WTC11 (cell line): ENCODE measurements around the gene SUN2. TPM values are rescaled to one million over a fixed set of nuclear protein-coding genes. Genes with fewer than 3 reads are reported as not detected.

Source experiments
- ATAC-seq: fragments of 200-7000 bp; cut with Tn5 transposase; 2 replicates; pipeline ENCODE4 v1.10.0; 2021; ENCODE audit warnings: mild to moderate bottlenecking, moderate library complexity
- CTCF ChIA-PET: fragments of 300-600 bp; sonication (Branson Sonifier 250); formaldehyde crosslinking; loops from one replicate; lab custom pipeline; 2021; ENCODE audit warnings: antibody characterized with exemption; lab: Charles Lee
- POLR2A ChIA-PET: fragments of 350-600 bp; sonication (Branson Sonifier 250); formaldehyde crosslinking; loops from one replicate; lab custom pipeline; 2021; ENCODE audit warnings: antibody characterized with exemption; lab: Charles Lee
- DNase-seq: peaks from one replicate; pipeline ENCODE4 v3.0.0; 2021; ENCODE audit warnings: low spot score
- H3K27ac Mint-ChIP-seq: 2 replicates; pipeline ENCODE4 v1.8.0; 2021; ENCODE audit warnings: mixed read lengths
- H3K27me3 Mint-ChIP-seq: 2 replicates; pipeline ENCODE4 v1.8.0; 2021; ENCODE audit warnings: low read depth, mild to moderate bottlenecking, moderate library complexity, mixed read lengths
- H3K36me3 Mint-ChIP-seq: 2 replicates; pipeline ENCODE4 v1.8.0; 2021; ENCODE audit warnings: mixed read lengths
- H3K4me1 Mint-ChIP-seq: 2 replicates; pipeline ENCODE4 v1.8.0; 2022; ENCODE audit warnings: mixed read lengths
- H3K4me3 Mint-ChIP-seq: 2 replicates; pipeline ENCODE4 v1.8.0; 2021; ENCODE audit warnings: mild to moderate bottlenecking, moderate library complexity, mixed read lengths
- H3K9me3 Mint-ChIP-seq: 2 replicates; pipeline ENCODE4 v1.8.0; 2021; ENCODE audit warnings: mixed read lengths
- ATF1 ChIP-seq: sonication (generic); formaldehyde crosslinking; IDR thresholded peaks from 2 replicates; pipeline ENCODE4 v1.8.1; 2023; ENCODE audit warnings: mild to moderate bottlenecking, moderate library complexity, missing genetic modification reagents
- CREB1 ChIP-seq: sonication (generic); formaldehyde crosslinking; IDR thresholded peaks from 2 replicates; pipeline ENCODE4 v1.8.0; 2023; ENCODE audit warnings: mild to moderate bottlenecking, missing genetic modification reagents
- CREM ChIP-seq: sonication (generic); formaldehyde crosslinking; IDR thresholded peaks from 2 replicates; pipeline ENCODE4 v1.8.1; 2022; ENCODE audit warnings: mild to moderate bottlenecking, missing genetic modification reagents, moderate library complexity
- FOXJ3 ChIP-seq: sonication (generic); formaldehyde crosslinking; IDR thresholded peaks from 2 replicates; pipeline ENCODE4 v1.9.0; 2021; ENCODE audit warnings: missing genetic modification reagents, mild to moderate bottlenecking, borderline replicate concordance
- JUN ChIP-seq: sonication (generic); formaldehyde crosslinking; IDR thresholded peaks from 2 replicates; pipeline ENCODE4 v1.8.0; 2023; ENCODE audit warnings: mild to moderate bottlenecking, missing genetic modification reagents
- NFATC4 ChIP-seq: fragments of 250-450 bp; sonication (Bioruptor Pico); IDR thresholded peaks from 2 replicates; pipeline ENCODE4 v1.9.0; 2021; ENCODE audit warnings: mild to moderate bottlenecking
- NFYB ChIP-seq: sonication (generic); formaldehyde crosslinking; conservative IDR thresholded peaks from 2 replicates; pipeline ENCODE4 v1.8.0; 2022; ENCODE audit warnings: low read depth, missing genetic modification reagents
- NR3C1 ChIP-seq: sonication (generic); formaldehyde crosslinking; conservative IDR thresholded peaks from 2 replicates; pipeline ENCODE4 v1.8.1; 2023; ENCODE audit warnings: low read depth, mild to moderate bottlenecking, missing genetic modification reagents
- RELA ChIP-seq: sonication (generic); formaldehyde crosslinking; IDR thresholded peaks from 2 replicates; pipeline ENCODE4 v1.8.1; 2022; ENCODE audit warnings: missing genetic modification reagents, mild to moderate bottlenecking, borderline replicate concordance
- TCF7 ChIP-seq: sonication (generic); formaldehyde crosslinking; IDR thresholded peaks from 2 replicates; pipeline ENCODE4 v1.8.0; 2022; ENCODE audit warnings: mild to moderate bottlenecking, low read depth, missing genetic modification reagents, moderate library complexity
- TEAD1 ChIP-seq: sonication (generic); formaldehyde crosslinking; IDR thresholded peaks from 2 replicates; pipeline ENCODE4 v1.8.0; 2022; ENCODE audit warnings: mild to moderate bottlenecking, missing genetic modification reagents
- TEAD4 ChIP-seq: sonication (generic); formaldehyde crosslinking; IDR thresholded peaks from 2 replicates; pipeline ENCODE4 v1.8.0; 2022; ENCODE audit warnings: mild to moderate bottlenecking, missing genetic modification reagents
- TP53 ChIP-seq: sonication (generic); formaldehyde crosslinking; IDR thresholded peaks from 2 replicates; pipeline ENCODE4 v1.8.1; 2023; ENCODE audit warnings: mild to moderate bottlenecking, missing genetic modification reagents
- ZNF121 ChIP-seq: sonication (generic); formaldehyde crosslinking; IDR thresholded peaks from 2 replicates; pipeline ENCODE4 v1.8.0; 2023; ENCODE audit warnings: missing genetic modification reagents
- ZNF138 ChIP-seq: sonication (generic); formaldehyde crosslinking; conservative IDR thresholded peaks from 2 replicates; pipeline ENCODE4 v1.8.1; 2022; ENCODE audit warnings: mild to moderate bottlenecking, moderate library complexity, missing genetic modification reagents
- ZNF232 ChIP-seq: sonication (generic); formaldehyde crosslinking; IDR thresholded peaks from 2 replicates; pipeline ENCODE4 v1.8.0; 2022; ENCODE audit warnings: mild to moderate bottlenecking, missing genetic modification reagents
- ZNF263 ChIP-seq: sonication (generic); formaldehyde crosslinking; IDR thresholded peaks from 2 replicates; pipeline ENCODE4 v1.8.1; 2022; ENCODE audit warnings: low read depth, mild to moderate bottlenecking, moderate library complexity, missing genetic modification reagents
- ZNF423 ChIP-seq: fragments of 250-450 bp; sonication (Bioruptor Pico); IDR thresholded peaks from 2 replicates; pipeline ENCODE4 v2.1.2; 2022; ENCODE audit warnings: mild to moderate bottlenecking, moderate library complexity
- ZNF671 ChIP-seq: fragments of 250-450 bp; sonication (Bioruptor Pico); IDR thresholded peaks from 2 replicates; pipeline ENCODE4 v1.8.0; 2021; ENCODE audit warnings: mild to moderate bottlenecking
- total RNA-seq: library from RNA; stranded (reverse); gene quantifications from 3 replicates; pipeline ENCODE4 v1.2.3, GENCODE V29; 2021
- TF ChIP-seq, protein P1 (sequence below): sonication (generic); formaldehyde crosslinking; IDR thresholded peaks from 2 replicates; pipeline ENCODE4 v1.8.1; 2022; ENCODE audit warnings: mild to moderate bottlenecking, moderate library complexity, missing genetic modification reagents
- TF ChIP-seq, protein P2 (sequence below): sonication (generic); formaldehyde crosslinking; IDR thresholded peaks from 2 replicates; pipeline ENCODE4 v1.8.1; 2022; ENCODE audit warnings: low read depth, mild to moderate bottlenecking, moderate library complexity, missing genetic modification reagents, borderline replicate concordance
- TF ChIP-seq, protein P3 (sequence below): sonication (generic); formaldehyde crosslinking; IDR thresholded peaks from 2 replicates; pipeline ENCODE4 v1.8.0; 2022; ENCODE audit warnings: missing genetic modification reagents
- TF ChIP-seq, protein P4 (sequence below): sonication (generic); formaldehyde crosslinking; IDR thresholded peaks from 2 replicates; pipeline ENCODE4 v1.8.0; 2022; ENCODE audit warnings: mild to moderate bottlenecking, missing genetic modification reagents
- TF ChIP-seq, protein P5 (sequence below): sonication (generic); formaldehyde crosslinking; IDR thresholded peaks from 2 replicates; pipeline ENCODE4 v1.8.1; 2023; ENCODE audit warnings: mild to moderate bottlenecking, missing genetic modification reagents, borderline replicate concordance
- TF ChIP-seq, protein P6 (sequence below): sonication (generic); formaldehyde crosslinking; IDR thresholded peaks from 2 replicates; pipeline ENCODE4 v1.8.1; 2023; ENCODE audit warnings: mild to moderate bottlenecking, missing genetic modification reagents

SUN2 gene
- total RNA-seq, 1 experiment from 2014 or later = 30.1 TPM

DNA sequence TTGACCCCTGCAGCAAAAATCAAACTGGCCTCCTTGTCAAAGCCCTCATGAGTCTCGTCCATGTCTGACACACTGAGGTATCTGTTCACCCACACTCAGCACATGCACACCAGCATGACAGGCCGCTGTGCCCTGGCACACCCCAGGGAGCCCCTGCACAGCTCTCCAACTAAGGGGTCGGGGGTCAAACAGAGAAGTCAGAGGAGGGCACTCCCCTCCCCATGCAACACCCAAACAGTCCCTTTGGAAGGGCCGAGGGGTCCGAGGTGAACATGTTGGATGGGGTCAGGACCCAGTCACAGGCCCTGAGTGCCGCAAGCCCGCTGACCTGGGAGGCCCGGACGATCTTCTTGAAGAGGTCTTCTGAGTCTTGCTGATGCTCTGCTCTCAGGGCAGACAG lies 14.6 kb downstream of the SUN2 start:
- H3K4me1 Mint-ChIP-seq = no peaks in the 10 kb centered on the region
- ChIA-PET CTCF (interaction anchor here (1.0 to 2.5 kb wide), 3 partner anchors 16 to 129 kb away, joined by 3 to 9 read pairs (median 8); no protein-coding TSS in a partner anchor), POLR2A (no interaction called here)
- H3K4me3 Mint-ChIP-seq = no peak overlapping the region
- H3K9me3 Mint-ChIP-seq = no peaks in the 10 kb centered on the region
- DNase-seq = no peak
- ATAC-seq = no peak
- TF ChIP-seq, protein P1, sequence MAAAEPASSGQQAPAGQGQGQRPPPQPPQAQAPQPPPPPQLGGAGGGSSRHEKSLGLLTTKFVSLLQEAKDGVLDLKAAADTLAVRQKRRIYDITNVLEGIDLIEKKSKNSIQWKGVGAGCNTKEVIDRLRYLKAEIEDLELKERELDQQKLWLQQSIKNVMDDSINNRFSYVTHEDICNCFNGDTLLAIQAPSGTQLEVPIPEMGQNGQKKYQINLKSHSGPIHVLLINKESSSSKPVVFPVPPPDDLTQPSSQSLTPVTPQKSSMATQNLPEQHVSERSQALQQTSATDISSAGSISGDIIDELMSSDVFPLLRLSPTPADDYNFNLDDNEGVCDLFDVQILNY (CRISPR knock-in tag) = no peak
- TF ChIP-seq NFYB (CRISPR knock-in tag) (no peak), ZNF121 (CRISPR knock-in tag) (no peak), ZNF263 (no peak), NR3C1 (CRISPR knock-in tag) (no peak), ZNF138 (no peak), TP53 (CRISPR knock-in tag) (no peak), RELA (no peak), ZNF232 (CRISPR knock-in tag) (no peak), TEAD4 (CRISPR knock-in tag) (no peak), ZNF671 (CRISPR knock-in tag) (no peak)
- TF ChIP-seq, protein P2, sequence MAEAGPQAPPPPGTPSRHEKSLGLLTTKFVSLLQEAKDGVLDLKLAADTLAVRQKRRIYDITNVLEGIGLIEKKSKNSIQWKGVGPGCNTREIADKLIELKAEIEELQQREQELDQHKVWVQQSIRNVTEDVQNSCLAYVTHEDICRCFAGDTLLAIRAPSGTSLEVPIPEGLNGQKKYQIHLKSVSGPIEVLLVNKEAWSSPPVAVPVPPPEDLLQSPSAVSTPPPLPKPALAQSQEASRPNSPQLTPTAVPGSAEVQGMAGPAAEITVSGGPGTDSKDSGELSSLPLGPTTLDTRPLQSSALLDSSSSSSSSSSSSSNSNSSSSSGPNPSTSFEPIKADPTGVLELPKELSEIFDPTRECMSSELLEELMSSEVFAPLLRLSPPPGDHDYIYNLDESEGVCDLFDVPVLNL (CRISPR knock-in tag) = no peak
- TF ChIP-seq, protein P3, sequence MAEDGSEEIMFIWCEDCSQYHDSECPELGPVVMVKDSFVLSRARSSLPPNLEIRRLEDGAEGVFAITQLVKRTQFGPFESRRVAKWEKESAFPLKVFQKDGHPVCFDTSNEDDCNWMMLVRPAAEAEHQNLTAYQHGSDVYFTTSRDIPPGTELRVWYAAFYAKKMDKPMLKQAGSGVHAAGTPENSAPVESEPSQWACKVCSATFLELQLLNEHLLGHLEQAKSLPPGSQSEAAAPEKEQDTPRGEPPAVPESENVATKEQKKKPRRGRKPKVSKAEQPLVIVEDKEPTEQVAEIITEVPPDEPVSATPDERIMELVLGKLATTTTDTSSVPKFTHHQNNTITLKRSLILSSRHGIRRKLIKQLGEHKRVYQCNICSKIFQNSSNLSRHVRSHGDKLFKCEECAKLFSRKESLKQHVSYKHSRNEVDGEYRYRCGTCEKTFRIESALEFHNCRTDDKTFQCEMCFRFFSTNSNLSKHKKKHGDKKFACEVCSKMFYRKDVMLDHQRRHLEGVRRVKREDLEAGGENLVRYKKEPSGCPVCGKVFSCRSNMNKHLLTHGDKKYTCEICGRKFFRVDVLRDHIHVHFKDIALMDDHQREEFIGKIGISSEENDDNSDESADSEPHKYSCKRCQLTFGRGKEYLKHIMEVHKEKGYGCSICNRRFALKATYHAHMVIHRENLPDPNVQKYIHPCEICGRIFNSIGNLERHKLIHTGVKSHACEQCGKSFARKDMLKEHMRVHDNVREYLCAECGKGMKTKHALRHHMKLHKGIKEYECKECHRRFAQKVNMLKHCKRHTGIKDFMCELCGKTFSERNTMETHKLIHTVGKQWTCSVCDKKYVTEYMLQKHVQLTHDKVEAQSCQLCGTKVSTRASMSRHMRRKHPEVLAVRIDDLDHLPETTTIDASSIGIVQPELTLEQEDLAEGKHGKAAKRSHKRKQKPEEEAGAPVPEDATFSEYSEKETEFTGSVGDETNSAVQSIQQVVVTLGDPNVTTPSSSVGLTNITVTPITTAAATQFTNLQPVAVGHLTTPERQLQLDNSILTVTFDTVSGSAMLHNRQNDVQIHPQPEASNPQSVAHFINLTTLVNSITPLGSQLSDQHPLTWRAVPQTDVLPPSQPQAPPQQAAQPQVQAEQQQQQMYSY (CRISPR knock-in tag) = no peak
- TF ChIP-seq, protein P4, sequence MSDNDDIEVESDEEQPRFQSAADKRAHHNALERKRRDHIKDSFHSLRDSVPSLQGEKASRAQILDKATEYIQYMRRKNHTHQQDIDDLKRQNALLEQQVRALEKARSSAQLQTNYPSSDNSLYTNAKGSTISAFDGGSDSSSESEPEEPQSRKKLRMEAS (CRISPR knock-in tag) = no peak
- TF ChIP-seq, protein P5, sequence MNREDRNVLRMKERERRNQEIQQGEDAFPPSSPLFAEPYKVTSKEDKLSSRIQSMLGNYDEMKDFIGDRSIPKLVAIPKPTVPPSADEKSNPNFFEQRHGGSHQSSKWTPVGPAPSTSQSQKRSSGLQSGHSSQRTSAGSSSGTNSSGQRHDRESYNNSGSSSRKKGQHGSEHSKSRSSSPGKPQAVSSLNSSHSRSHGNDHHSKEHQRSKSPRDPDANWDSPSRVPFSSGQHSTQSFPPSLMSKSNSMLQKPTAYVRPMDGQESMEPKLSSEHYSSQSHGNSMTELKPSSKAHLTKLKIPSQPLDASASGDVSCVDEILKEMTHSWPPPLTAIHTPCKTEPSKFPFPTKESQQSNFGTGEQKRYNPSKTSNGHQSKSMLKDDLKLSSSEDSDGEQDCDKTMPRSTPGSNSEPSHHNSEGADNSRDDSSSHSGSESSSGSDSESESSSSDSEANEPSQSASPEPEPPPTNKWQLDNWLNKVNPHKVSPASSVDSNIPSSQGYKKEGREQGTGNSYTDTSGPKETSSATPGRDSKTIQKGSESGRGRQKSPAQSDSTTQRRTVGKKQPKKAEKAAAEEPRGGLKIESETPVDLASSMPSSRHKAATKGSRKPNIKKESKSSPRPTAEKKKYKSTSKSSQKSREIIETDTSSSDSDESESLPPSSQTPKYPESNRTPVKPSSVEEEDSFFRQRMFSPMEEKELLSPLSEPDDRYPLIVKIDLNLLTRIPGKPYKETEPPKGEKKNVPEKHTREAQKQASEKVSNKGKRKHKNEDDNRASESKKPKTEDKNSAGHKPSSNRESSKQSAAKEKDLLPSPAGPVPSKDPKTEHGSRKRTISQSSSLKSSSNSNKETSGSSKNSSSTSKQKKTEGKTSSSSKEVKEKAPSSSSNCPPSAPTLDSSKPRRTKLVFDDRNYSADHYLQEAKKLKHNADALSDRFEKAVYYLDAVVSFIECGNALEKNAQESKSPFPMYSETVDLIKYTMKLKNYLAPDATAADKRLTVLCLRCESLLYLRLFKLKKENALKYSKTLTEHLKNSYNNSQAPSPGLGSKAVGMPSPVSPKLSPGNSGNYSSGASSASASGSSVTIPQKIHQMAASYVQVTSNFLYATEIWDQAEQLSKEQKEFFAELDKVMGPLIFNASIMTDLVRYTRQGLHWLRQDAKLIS (CRISPR knock-in tag) = no peak
- H3K27me3 Mint-ChIP-seq = no peaks in the 10 kb centered on the region
- peak overlapping the region; percentile 41; the same call in 1 of the 2 replicates for H3K27ac Mint-ChIP-seq
- H3K36me3 Mint-ChIP-seq = peaks cover 25% of the 10 kb centered on the region

DNA sequence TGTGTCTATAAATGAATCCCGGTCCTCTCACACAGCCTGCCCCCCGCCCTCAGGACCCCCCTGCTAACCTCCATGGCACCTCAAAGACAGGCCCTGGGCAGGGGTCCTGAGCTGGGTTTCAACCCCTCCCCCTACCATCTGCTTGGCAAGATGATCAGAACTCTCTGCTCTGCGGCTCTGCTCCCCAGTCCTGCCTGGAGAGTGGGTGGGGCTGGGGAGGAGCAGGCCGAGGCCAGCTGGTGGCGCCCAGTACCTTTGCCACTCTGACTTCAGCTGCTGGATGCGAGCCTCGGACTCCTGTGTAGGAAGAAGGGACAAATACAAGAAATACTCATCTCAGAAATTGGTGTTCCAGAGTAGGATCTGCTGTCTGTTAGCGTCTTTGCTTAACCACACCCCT lies 15.0 kb downstream of the SUN2 start:
- POLR2A ChIA-PET = no interaction called here
- H3K4me1 Mint-ChIP-seq = no peaks in the 10 kb centered on the region
- ATAC-seq = peak; percentile 10; the same call in 1 of the 2 replicates
- no peak for TF ChIP-seq JUN
- no peak for TF ChIP-seq CREB1
- TF ChIP-seq, protein P6, sequence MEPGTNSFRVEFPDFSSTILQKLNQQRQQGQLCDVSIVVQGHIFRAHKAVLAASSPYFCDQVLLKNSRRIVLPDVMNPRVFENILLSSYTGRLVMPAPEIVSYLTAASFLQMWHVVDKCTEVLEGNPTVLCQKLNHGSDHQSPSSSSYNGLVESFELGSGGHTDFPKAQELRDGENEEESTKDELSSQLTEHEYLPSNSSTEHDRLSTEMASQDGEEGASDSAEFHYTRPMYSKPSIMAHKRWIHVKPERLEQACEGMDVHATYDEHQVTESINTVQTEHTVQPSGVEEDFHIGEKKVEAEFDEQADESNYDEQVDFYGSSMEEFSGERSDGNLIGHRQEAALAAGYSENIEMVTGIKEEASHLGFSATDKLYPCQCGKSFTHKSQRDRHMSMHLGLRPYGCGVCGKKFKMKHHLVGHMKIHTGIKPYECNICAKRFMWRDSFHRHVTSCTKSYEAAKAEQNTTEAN (CRISPR knock-in tag) = no peak
- TF ChIP-seq FOXJ3 = no peak
- no peak for TF ChIP-seq NFATC4
- no peak for TF ChIP-seq ZNF263
- no peak for TF ChIP-seq CREM
- TF ChIP-seq ZNF121 (CRISPR knock-in tag) = no peak
- no peak for TF ChIP-seq TCF7
- TF ChIP-seq, protein P2 (CRISPR knock-in tag) = no peak
- TF ChIP-seq ATF1 (CRISPR knock-in tag) = no peak
- no peak for TF ChIP-seq ZNF423
- TF ChIP-seq NR3C1 (CRISPR knock-in tag) = no peak
- no peak for TF ChIP-seq TEAD1 (CRISPR knock-in tag)

More for the DNA sequence above, 15.0 kb downstream of the SUN2 start:
- H3K36me3 Mint-ChIP-seq = peaks cover 25% of the 10 kb centered on the region
- no peaks in the 10 kb centered on the region for H3K27me3 Mint-ChIP-seq
- CTCF ChIA-PET = interaction anchor here (1.0 to 2.5 kb wide), 5 partner anchors 8 to 130 kb away, joined by 3 to 9 read pairs (median 4); no protein-coding TSS in a partner anchor
- H3K9me3 Mint-ChIP-seq = no peaks in the 10 kb centered on the region
- no peak overlapping the region for H3K27ac Mint-ChIP-seq
- DNase-seq = no peak
- H3K4me3 Mint-ChIP-seq = no peak overlapping the region
